HAP-1 (cell line): ENCODE data around the gene PCGF2.
"Not testable (repeated sequence)": the region's sequence is repeated elsewhere in the genome, so short reads cannot be mapped to it uniquely, and the experiment has no call there.

ENCODE experiments used
- DNase-seq, 2 experiments: peaks; one replicate each; pipeline ENCODE4 v3.0.0-alpha.2; 2016 to 2020; ENCODE audit warnings: low spot score in 2 of 2
- H3K27me3 ChIP-seq: fragments of 250-450 bp; sonication (Bioruptor Pico); 2 replicates; pipeline ENCODE4 v1.5.1; 2020; ENCODE audit warnings: low read depth, mild to moderate bottlenecking, moderate library complexity
- H3K36me3 ChIP-seq: fragments of 250-450 bp; sonication (Bioruptor Pico); replicated peaks from 2 replicates; pipeline ENCODE4 v1.5.1; 2020; ENCODE audit warnings: mild to moderate bottlenecking
- H3K4me1 ChIP-seq: fragments of 250-450 bp; sonication (Bioruptor Pico); 2 replicates; pipeline ENCODE4 v1.5.1; 2020; ENCODE audit warnings: mild to moderate bottlenecking
- H3K4me3 ChIP-seq: fragments of 250-450 bp; sonication (Bioruptor Pico); 2 replicates; pipeline ENCODE4 v1.5.1; 2020; ENCODE audit warnings: mild to moderate bottlenecking, moderate library complexity
- H3K9me3 ChIP-seq: fragments of 250-450 bp; sonication (Bioruptor Pico); 2 replicates; pipeline ENCODE4 v1.5.1; 2020; ENCODE audit warnings: mild to moderate bottlenecking, moderate library complexity
- in situ Hi-C: fragments of 300-500 bp; cut with MboI; formaldehyde crosslinking; loops from 3 replicates; pipeline ENCODE4 v1.14.3; 2020; ENCODE audit warnings: low sequenced_read_pairs, inconsistent platforms, mixed read lengths

Gene PCGF2

DNA sequence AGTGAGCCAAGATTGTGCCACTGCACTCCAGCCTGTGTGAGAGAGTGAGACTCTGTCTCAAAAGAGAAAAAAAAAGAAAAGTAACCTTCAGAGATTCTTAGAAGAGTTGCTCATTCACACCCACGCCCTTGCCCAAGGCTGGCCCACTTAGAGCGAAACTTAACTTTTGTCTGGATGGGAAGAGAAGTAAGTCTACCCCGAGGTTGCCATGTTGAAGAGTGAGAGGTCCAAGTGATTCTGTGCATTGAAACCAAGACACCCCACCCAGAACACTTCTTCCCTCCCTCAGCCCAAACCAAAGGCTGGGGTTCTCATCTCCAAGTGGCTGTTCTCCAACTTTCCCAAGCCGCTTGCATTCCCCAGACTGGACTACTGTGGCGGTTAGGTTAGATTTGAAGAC lies 20.4 kb downstream of the PCGF2 start:
- H3K4me1 ChIP-seq = peaks cover 7% of the 10 kb centered on the region
- peaks cover 31% of the 10 kb centered on the region for H3K36me3 ChIP-seq
- no peak for DNase-seq
- 0 out of 2 replicates have a peak, but pooled peaks cover 2% of the 10 kb centered on the region for H3K9me3 ChIP-seq
- no peaks in the 10 kb centered on the region for H3K27me3 ChIP-seq
- no peak overlapping the region for H3K4me3 ChIP-seq
- in situ Hi-C loops = no loop called here

DNA sequence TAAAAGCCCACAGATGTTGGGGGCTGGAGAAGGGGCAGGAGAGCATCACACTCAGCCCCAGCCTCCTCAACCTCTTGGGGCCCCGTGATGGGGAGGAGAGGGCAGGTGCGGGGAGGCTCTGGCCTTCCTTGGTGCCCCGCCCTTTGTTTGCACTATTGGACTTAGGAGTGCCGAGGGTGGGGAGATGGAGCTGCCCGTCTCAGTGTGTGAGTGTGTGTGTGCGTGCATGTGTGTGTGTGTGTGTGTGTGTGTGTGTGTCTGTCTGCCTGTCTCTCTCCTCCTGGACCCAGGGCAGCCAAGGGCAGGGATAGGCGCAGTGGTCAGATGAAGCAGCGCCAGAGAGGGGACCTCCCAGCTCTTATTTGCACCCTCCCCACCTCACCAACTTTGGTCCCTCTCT lies 22.0 kb downstream of the PCGF2 start:
- H3K4me1 ChIP-seq, H3K27me3 ChIP-seq, DNase-seq, in situ Hi-C loops, H3K4me3 ChIP-seq, H3K9me3 ChIP-seq: not testable (repeated sequence)
- peaks cover 25% of the 10 kb centered on the region for H3K36me3 ChIP-seq

DNA sequence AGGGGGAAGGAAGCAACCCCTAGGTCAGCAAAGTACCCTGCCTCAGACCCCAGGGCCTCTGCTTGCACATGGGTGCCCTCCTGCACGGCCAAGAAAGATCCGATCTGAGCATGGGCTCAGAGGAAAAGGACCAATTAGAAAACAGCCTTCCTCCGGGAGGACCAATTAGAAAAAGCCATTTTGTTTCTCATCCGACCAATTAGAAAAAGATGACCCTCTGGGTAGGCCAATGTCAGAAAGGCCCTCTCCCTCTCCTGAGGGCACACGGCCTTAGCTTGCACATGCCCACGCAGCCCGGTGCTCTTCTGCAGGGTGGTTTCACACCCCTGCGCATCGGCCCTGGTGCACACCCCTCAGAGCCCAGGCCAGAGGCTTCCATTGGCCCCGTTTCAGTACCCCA lies 23.1 kb downstream of the PCGF2 start:
- H3K4me1 ChIP-seq = peaks cover 6% of the 10 kb centered on the region; the same call in 1 of the 2 replicates
- H3K36me3 ChIP-seq = peaks cover 30% of the 10 kb centered on the region
- no peak overlapping the region for H3K4me3 ChIP-seq
- no peak for DNase-seq
- in situ Hi-C loops = no loop called here
- H3K27me3 ChIP-seq = no peaks in the 10 kb centered on the region
- no peaks in the 10 kb centered on the region for H3K9me3 ChIP-seq

DNA sequence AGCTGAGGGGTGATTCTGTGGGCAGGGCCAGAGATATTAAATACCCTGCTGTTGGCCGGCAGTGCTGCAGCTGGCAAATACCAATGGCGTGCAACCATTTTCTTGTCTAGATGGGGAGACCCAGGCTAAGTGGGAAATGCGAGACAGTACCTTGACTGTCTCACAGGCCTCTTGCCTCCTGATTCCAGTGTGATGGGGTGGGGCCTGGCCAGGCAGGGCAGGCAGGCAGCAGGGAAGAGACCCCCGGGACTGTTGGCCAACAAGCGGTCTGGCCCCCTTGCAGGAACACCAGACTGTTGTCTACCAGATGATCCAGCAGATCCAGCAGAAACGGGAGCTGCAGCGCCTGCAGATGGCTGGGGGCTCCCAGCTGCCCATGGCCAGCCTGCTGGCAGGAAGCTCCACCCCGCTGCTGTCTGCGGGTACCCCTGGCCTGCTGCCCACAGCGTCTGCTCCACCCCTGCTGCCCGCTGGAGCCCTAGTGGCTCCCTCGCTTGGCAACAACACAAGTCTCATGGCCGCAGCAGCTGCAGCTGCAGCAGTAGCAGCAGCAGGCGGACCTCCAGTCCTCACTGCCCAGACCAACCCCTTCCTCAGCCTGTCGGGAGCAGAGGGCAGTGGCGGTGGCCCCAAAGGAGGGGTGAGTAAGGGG lies 23.7 kb downstream of the PCGF2 start:
- peaks cover 32% of the 10 kb centered on the region for H3K36me3 ChIP-seq
- H3K9me3 ChIP-seq = no peaks in the 10 kb centered on the region
- H3K4me1 ChIP-seq = peaks cover 6% of the 10 kb centered on the region; the same call in 1 of the 2 replicates
- no peak for DNase-seq
- in situ Hi-C loops = no loop called here
- H3K27me3 ChIP-seq = no peaks in the 10 kb centered on the region
- no peak overlapping the region for H3K4me3 ChIP-seq

DNA sequence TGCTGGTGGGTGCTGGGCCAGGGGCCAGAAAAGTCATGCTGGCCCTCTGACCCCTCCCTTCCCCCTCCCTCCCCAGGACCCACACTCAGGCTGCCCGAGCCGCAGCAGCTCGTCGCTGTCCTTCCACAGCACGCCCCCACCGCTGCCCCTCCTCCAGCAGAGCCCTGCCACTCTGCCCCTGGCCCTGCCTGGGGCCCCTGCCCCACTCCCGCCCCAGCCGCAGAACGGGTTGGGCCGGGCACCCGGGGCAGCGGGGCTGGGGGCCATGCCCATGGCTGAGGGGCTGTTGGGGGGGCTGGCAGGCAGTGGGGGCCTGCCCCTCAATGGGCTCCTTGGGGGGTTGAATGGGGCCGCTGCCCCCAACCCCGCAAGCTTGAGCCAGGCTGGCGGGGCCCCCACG lies 26.3 kb downstream of the PCGF2 start:
- in situ Hi-C loops = no loop called here
- peaks cover 6% of the 10 kb centered on the region; the same call in 1 of the 2 replicates for H3K4me1 ChIP-seq
- H3K9me3 ChIP-seq = no peaks in the 10 kb centered on the region
- H3K27me3 ChIP-seq = no peaks in the 10 kb centered on the region
- peaks cover 55% of the 10 kb centered on the region for H3K36me3 ChIP-seq
- H3K4me3 ChIP-seq = no peak overlapping the region
- DNase-seq = no peak

DNA sequence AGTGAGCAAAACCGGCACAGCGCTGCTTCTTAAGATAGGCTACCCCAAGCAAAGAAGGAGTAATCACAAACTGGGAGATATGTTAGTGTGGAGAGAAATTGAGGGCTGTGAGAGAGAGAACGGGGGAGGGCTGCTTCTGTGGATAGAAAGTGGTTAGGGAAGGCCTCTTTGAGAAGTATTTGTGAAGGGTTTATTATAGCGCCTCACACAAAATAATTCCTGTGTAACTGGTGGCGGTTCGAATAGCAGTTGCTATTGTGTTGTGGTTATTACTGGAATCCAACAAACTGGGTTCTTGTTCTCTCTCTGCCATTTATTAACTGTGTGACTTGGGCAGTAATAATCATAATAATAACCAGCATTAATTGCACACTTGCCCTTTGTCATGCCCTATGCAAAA lies 27.2 kb downstream of the PCGF2 start:
- Histone ChIP-seq H3K4me1 (peaks cover 6% of the 10 kb centered on the region; the same call in 1 of the 2 replicates), H3K4me3 (no peak overlapping the region), H3K9me3 (no peaks in the 10 kb centered on the region), H3K27me3 (no peaks in the 10 kb centered on the region), H3K36me3 (peaks cover 60% of the 10 kb centered on the region)
- in situ Hi-C loops = no loop called here
- no peak for DNase-seq

DNA sequence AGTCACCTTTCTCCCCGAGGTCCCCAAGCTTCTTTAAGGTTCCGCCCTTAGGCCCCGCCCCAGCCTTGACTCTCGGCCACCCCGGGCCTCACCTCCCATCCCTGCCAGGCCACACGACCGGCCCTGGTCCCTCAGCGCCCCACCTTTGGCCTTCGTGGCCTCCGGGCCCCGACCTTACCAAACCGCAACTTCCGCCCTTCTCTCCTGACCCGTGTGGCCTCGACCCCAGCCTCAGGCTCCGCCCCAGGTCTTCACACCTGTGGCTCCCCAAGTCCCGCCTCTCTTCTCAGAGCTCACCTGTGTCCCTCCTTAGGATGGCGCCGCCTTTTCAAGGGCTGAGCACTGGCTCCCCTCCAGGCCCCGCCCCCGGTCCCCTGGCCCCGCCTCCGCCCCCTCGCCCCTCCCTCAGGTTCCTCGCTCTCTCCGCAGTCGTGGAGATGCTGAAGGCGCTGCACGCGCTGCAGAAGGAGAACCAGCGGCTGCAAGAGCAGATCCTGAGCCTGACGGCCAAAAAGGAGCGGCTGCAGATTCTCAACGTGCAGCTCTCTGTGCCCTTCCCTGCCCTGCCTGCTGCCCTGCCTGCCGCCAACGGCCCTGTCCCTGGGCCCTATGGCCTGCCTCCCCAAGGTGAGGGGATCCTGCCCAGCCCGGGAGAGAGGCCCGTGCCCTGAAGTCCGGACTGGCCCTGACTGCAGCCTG lies 28.0 kb downstream of the PCGF2 start:
- no peak for DNase-seq
- Histone ChIP-seq H3K4me1 (peaks cover 6% of the 10 kb centered on the region; the same call in 1 of the 2 replicates), H3K27me3 (no peaks in the 10 kb centered on the region), H3K36me3 (peaks cover 60% of the 10 kb centered on the region), H3K4me3 (no peak overlapping the region), H3K9me3 (no peaks in the 10 kb centered on the region)
- in situ Hi-C loops = no loop called here

DNA sequence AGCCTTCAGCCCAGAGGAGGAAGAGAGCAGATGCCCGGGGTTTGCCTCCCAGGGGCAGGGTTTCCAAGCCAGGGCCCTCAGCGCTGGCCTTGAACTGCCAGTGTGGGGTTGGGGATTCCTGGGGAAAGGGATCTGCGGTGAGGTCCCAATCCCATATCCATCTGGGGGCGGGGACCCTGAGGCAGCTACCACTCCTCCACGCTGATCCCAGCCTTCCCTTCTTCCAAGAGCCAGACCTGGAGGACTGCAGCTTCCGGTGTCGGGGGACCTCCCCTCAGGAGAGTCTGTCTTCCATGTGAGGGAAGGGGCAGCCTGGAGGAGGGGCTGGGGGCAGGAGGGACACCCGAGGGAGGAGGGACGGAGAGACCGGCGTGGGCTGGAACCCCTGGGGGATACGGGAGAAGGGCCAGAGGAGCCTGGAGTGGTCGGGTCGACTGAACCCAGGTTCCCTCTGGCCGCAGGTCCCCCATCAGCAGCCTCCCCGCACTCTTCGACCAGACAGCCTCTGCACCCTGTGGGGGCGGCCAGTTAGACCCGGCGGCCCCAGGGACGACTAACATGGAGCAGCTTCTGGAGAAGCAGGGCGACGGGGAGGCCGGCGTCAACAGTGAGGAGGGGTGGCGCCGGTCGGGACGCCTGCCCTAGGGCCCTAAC lies 28.7 kb downstream of the PCGF2 start:
- H3K36me3 ChIP-seq = peaks cover 56% of the 10 kb centered on the region
- no peaks in the 10 kb centered on the region for H3K27me3 ChIP-seq
- peaks cover 6% of the 10 kb centered on the region; the same call in 1 of the 2 replicates for H3K4me1 ChIP-seq
- in situ Hi-C loops = no loop called here
- H3K4me3 ChIP-seq = no peak overlapping the region
- no peak for DNase-seq
- no peaks in the 10 kb centered on the region for H3K9me3 ChIP-seq

DNA sequence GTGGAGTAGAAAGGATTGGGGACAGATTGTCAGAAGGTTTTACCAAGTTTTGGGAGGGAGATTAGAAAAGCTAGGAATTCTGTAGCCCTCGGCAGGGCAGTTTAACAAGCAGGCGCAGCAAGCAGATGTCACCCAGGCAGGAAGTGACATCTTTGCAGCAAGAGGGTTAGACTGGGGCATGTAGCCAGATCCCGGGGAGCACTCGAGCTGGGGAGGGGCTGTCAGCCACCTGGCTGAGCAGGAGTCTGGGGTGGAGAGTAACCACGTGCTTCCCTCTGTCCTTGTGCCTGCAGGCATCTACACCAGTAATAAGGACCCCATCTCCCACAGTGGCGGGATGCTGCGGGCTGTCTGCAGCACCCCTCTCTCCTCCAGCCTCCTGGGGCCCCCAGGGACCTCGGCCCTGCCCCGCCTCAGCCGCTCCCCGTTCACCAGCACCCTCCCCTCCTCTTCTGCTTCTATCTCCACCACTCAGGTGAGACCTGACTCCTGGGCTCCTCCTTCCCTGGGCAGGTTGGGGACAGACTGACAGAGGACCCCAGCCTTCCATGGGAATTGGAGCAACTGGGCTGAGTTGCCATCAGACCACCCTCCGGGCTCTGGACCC lies 30.9 kb downstream of the PCGF2 start:
- Histone ChIP-seq H3K36me3 (peaks cover 71% of the 10 kb centered on the region), H3K4me1 (peaks cover 6% of the 10 kb centered on the region; the same call in 1 of the 2 replicates)
- in situ Hi-C loops = no loop called here

DNA sequence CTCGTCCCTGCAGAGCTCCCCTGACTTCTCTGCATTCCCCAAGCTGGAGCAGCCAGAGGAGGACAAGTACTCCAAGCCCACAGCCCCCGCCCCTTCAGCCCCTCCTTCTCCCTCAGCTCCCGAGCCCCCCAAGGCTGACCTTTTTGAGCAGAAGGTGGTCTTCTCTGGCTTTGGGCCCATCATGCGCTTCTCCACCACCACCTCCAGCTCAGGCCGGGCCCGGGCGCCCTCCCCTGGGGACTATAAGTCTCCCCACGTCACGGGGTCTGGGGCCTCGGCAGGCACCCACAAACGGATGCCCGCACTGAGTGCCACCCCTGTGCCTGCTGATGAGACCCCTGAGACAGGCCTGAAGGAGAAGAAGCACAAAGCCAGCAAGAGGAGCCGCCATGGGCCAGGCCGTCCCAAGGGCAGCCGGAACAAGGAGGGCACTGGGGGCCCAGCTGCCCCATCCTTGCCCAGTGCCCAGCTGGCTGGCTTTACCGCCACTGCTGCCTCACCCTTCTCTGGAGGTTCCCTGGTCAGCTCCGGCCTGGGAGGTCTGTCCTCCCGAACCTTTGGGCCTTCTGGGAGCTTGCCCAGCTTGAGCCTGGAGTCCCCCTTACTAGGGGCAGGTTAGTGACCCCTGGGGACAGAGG lies 31.6 kb downstream of the PCGF2 start:
- Histone ChIP-seq H3K27me3 (no peaks in the 10 kb centered on the region), H3K9me3 (no peaks in the 10 kb centered on the region), H3K4me3 (no peak overlapping the region), H3K4me1 (peaks cover 6% of the 10 kb centered on the region; the same call in 1 of the 2 replicates), H3K36me3 (peaks cover 72% of the 10 kb centered on the region)
- no peak for DNase-seq
- in situ Hi-C loops = no loop called here

More for the DNA sequence above, 30.9 kb downstream of the PCGF2 start:
- H3K4me3 ChIP-seq = no peak overlapping the region
- H3K9me3 ChIP-seq = no peaks in the 10 kb centered on the region
- no peak for DNase-seq
- H3K27me3 ChIP-seq = no peaks in the 10 kb centered on the region

DNA sequence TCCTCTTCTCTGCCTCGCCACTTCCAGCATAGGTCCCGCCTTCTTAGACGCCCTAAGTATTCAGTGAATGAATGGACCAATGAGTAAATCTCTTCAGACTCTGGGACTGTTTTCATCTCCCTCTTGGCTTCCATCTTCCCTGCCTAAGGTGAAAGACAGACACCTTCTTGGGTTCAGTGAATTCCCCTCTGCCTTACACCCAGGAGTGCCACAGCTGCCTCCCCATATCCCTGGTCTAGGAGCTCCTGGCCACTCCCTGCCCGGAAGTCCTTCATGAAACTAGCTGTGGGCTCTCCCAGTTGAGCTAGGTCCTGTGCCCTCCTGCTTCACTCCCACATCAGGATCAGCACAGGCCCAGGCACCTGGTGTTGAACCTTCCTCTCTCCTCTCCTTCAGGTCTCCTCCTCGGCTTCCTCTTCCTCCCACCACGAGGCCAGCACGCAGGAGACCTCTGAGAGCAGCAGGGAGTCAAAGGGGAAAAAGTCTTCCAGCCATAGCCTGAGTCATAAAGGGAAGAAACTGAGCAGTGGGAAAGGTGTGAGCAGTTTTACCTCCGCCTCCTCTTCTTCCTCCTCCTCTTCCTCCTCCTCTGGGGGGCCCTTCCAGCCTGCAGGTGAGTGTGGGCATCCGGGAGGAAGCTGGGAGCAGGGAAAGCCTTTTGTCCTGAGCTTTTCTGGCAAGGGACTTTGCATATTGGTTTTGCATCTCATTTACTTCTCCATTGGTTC lies 32.8 kb downstream of the PCGF2 start:
- no peaks in the 10 kb centered on the region for H3K27me3 ChIP-seq
- H3K4me3 ChIP-seq = no peak overlapping the region
- no peak for DNase-seq
- H3K36me3 ChIP-seq = peaks cover 67% of the 10 kb centered on the region
- H3K4me1 ChIP-seq = no peaks in the 10 kb centered on the region
- in situ Hi-C loops = no loop called here
- H3K9me3 ChIP-seq = no peaks in the 10 kb centered on the region

DNA sequence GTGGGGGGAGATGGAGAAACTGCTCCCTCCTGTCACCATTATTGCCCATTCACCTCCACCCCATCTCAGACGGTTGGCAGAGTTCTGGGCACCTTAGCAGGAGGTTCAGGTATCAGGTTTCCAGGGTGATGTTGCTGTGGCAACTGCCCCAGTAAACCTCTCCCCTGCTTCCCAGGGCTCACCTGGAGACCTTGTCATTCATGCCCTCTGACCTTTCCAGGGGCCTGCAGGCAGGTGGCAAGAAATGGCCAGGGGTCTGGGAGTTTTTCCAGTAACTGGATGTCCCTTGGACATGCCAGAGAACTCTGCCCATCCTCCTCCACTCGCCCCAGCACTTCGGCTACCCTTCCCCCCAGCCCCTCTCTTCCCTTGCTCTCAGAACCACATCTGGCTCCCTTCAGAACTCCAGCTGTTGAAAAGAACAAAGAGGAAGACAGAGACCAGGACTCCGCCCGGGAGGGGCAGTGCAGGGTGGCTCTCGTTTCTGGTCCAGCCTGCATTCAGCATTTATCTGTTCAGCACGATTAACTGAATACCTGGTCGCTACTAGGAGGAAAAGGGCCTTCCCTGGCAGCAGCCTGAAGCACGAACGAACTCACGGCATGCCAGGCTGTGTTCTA lies 34.6 kb downstream of the PCGF2 start:
- Histone ChIP-seq H3K4me3 (no peak overlapping the region), H3K9me3 (no peaks in the 10 kb centered on the region), H3K27me3 (no peaks in the 10 kb centered on the region), H3K4me1 (no peaks in the 10 kb centered on the region), H3K36me3 (peaks cover 71% of the 10 kb centered on the region)
- in situ Hi-C loops = no loop called here
- DNase-seq = no peak

DNA sequence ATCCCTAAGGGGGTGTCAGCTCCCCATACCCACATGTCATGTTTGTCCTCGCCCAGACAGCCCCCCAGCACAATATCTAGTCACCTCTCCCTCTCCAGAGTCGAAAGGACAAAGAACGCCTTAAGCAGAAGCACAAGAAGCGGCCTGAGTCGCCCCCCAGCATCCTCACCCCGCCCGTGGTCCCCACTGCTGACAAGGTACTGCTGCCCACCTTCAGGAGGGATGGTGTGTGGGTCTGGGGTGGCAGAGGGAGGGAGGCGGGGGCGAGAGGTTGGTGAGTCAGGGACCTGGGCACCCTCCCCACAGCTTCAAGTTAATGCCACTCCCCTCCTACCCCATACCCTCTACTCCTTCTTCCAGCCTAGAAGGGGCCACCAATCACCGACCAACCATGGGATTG lies 35.5 kb downstream of the PCGF2 start:
- no peaks in the 10 kb centered on the region for H3K9me3 ChIP-seq
- no peak for DNase-seq
- H3K4me1 ChIP-seq = no peaks in the 10 kb centered on the region
- no peaks in the 10 kb centered on the region for H3K27me3 ChIP-seq
- H3K36me3 ChIP-seq = peaks cover 64% of the 10 kb centered on the region
- in situ Hi-C loops = no loop called here
- H3K4me3 ChIP-seq = no peak overlapping the region
